Globus pallidus (tissue), 1 donor: ENCODE results near the gene GTF2F2.

Source experiments
- DNase-seq: peaks from one replicate; pipeline ENCODE4 v3.0.0-alpha.2; 2015; ENCODE audit warnings: low spot score

The GTF2F2 gene

GRCh38 chr13:45122941-45123340, 2.6 kb downstream of the GTF2F2 start:
- DNase-seq: no peak

- no peak for DNase-seq
Measured at GRCh38 chr13:45132369-45133064, 12.2 kb downstream of the GTF2F2 start.

GRCh38 chr13:45133396-45134118, 13.2 kb downstream of the GTF2F2 start:
- DNase-seq: no peak

GRCh38 chr13:45136741-45137504, 16.6 kb downstream of the GTF2F2 start:
- DNase-seq: no peak

- DNase-seq: no peak
Measured at GRCh38 chr13:45137526-45137925, 17.2 kb downstream of the GTF2F2 start.

GRCh38 chr13:45138282-45138681, 18.0 kb downstream of the GTF2F2 start:
- DNase-seq: no peak

- no peak for DNase-seq
Measured at GRCh38 chr13:45141369-45141768, 21.1 kb downstream of the GTF2F2 start.

GRCh38 chr13:45142440-45143345, 22.4 kb downstream of the GTF2F2 start:
- DNase-seq: peak; percentile 49

- DNase-seq: peak; percentile 7
Measured at GRCh38 chr13:45143346-45143751, 23.0 kb downstream of the GTF2F2 start.

GRCh38 chr13:45149964-45150363, 29.7 kb downstream of the GTF2F2 start:
- DNase-seq: no peak

GRCh38 chr13:45156565-45157361, 36.5 kb downstream of the GTF2F2 start:
- DNase-seq: no peak

GRCh38 chr13:45162194-45162593, 41.9 kb downstream of the GTF2F2 start:
- DNase-seq: no peak

GRCh38 chr13:45162821-45163220, 42.5 kb downstream of the GTF2F2 start:
- DNase-seq: no peak

- no peak for DNase-seq
Measured at GRCh38 chr13:45166858-45167257, 46.5 kb downstream of the GTF2F2 start.

- no peak for DNase-seq
Measured at GRCh38 chr13:45167611-45168554, 47.6 kb downstream of the GTF2F2 start.

- no peak for DNase-seq
Measured at GRCh38 chr13:45168555-45168930, 48.2 kb downstream of the GTF2F2 start.

GRCh38 chr13:45174478-45174877, 54.2 kb downstream of the GTF2F2 start:
- DNase-seq: no peak

GRCh38 chr13:45178349-45179162, 58.2 kb downstream of the GTF2F2 start:
- peak; percentile 16 for DNase-seq

GRCh38 chr13:45179428-45179827, 59.1 kb downstream of the GTF2F2 start:
- DNase-seq: peak; percentile 13
